DMS153 treated with DMSO at 0.1 percent for 48 hours (cell line): ENCODE data around the gene TWSG1.

ENCODE experiments used
- DNase-seq: peaks from one replicate; lab custom pipeline; 2025; ENCODE audit not compliant: unreplicated experiment; lab: John Stamatoyannopoulos, UW

TWSG1 gene

GRCh38 chr18:9334329-9334972, at the start of gene TWSG1:
TWSG1 (plus strand) TSS chr18:9334773; CDS start chr18:9337230, 2,457 bp downstream.
- DNase-seq = peak; percentile 36

GRCh38 chr18:9285604-9286003, 49.0 kb upstream of the TWSG1 start:
- no peak for DNase-seq

GRCh38 chr18:9287036-9287435, 47.5 kb upstream of the TWSG1 start:
- DNase-seq = no peak

GRCh38 chr18:9289698-9290097, 44.9 kb upstream of the TWSG1 start:
- no peak for DNase-seq

GRCh38 chr18:9290156-9290555, 44.4 kb upstream of the TWSG1 start:
- no peak for DNase-seq

- DNase-seq = no peak
Observed at GRCh38 chr18:9292047-9292446, 42.5 kb upstream of the TWSG1 start.

GRCh38 chr18:9293948-9294347, 40.6 kb upstream of the TWSG1 start:
- DNase-seq = no peak

- no peak for DNase-seq
Observed at GRCh38 chr18:9296233-9297006, 38.2 kb upstream of the TWSG1 start.

- DNase-seq = no peak
Observed at GRCh38 chr18:9297007-9297393, 37.6 kb upstream of the TWSG1 start.

GRCh38 chr18:9304388-9305070, 30.0 kb upstream of the TWSG1 start:
- no peak for DNase-seq

- DNase-seq = no peak
Observed at GRCh38 chr18:9319333-9319732, 15.2 kb upstream of the TWSG1 start.

- no peak for DNase-seq
Observed at GRCh38 chr18:9321017-9321452, 13.5 kb upstream of the TWSG1 start.

GRCh38 chr18:9321736-9322135, 12.8 kb upstream of the TWSG1 start:
- no peak for DNase-seq

- no peak for DNase-seq
Observed at GRCh38 chr18:9322744-9323143, 11.8 kb upstream of the TWSG1 start.

- DNase-seq = no peak
Observed at GRCh38 chr18:9323750-9324445, 10.7 kb upstream of the TWSG1 start.

GRCh38 chr18:9325716-9326115, 8.9 kb upstream of the TWSG1 start:
- no peak for DNase-seq

GRCh38 chr18:9328776-9329175, 5.8 kb upstream of the TWSG1 start:
- no peak for DNase-seq

- DNase-seq = no peak
Observed at GRCh38 chr18:9329471-9329870, 5.1 kb upstream of the TWSG1 start.

GRCh38 chr18:9330419-9330818, 4.2 kb upstream of the TWSG1 start:
- DNase-seq = no peak

- no peak for DNase-seq
Observed at GRCh38 chr18:9333441-9334328, 888 bp upstream of the TWSG1 start.
